ENCODE measurements around the gene TSNAX.

The TSNAX gene

DNA sequence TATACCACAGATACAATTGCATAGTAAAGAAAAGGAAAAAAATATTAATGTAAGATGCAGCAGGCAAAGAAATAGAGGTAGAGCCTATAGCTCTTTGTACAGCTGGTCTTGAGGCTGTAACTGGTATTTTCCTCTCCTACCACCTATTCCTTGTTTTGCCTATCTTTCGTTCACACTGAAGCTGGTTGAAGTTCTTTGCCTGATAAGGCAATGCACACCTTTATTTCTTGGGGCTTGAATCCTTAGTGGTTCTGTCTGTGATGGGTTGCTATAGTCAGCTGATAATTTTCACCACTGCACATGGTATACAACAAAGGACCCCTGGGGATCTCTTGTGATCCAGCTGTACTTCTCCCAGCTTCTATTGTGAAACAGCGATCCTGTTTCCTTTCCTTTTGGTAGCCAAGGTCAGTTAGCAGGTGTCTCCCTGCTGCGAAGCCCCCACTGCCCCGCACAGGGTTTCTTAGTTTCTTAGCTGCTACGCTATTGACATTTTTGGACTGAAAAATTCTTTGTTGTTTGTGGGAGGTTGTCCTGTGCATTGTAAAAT is 9.9 kb upstream of the TSNAX start:
- DNase-seq (ENCODE audit: low spot score) = no peak
- in situ Hi-C loops (cut with MboI; ENCODE audit: low sequenced_read_pairs, unreplicated experiment) = no loop called here
- TF ChIP-seq, protein P1, sequence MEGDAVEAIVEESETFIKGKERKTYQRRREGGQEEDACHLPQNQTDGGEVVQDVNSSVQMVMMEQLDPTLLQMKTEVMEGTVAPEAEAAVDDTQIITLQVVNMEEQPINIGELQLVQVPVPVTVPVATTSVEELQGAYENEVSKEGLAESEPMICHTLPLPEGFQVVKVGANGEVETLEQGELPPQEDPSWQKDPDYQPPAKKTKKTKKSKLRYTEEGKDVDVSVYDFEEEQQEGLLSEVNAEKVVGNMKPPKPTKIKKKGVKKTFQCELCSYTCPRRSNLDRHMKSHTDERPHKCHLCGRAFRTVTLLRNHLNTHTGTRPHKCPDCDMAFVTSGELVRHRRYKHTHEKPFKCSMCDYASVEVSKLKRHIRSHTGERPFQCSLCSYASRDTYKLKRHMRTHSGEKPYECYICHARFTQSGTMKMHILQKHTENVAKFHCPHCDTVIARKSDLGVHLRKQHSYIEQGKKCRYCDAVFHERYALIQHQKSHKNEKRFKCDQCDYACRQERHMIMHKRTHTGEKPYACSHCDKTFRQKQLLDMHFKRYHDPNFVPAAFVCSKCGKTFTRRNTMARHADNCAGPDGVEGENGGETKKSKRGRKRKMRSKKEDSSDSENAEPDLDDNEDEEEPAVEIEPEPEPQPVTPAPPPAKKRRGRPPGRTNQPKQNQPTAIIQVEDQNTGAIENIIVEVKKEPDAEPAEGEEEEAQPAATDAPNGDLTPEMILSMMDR (IDR thresholded peaks at IDR 0.05; ENCODE audit: borderline replicate concordance, control extremely low read depth, extremely low read depth, insufficient read depth, missing control alignments) = no peak

DNA sequence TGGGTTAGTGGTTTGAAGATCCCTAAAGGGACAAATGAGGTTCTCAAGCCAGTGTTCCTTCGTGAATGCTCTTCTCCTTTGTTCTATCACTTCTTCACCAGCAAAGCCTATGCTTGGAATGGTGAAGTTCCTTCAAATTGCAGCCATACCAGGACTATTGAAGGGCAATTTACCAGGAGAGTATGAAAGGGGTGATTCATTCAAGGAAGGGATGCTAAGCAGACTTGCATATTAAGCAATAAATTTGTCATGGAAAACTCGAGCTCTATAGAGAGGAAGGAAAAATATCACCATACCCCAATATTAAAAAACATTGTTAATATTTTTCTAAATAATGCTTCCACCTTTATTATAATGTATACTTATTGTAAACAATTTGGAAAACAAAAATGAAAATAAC is 9.3 kb upstream of the TSNAX start:
- in situ Hi-C loops (cut with MboI; ENCODE audit: low sequenced_read_pairs, unreplicated experiment) = no loop called here
- TF ChIP-seq, protein P1 (IDR thresholded peaks at IDR 0.05; ENCODE audit: borderline replicate concordance, control extremely low read depth, extremely low read depth, insufficient read depth, missing control alignments) = no peak
- no peak for DNase-seq (ENCODE audit: low spot score)

DNA sequence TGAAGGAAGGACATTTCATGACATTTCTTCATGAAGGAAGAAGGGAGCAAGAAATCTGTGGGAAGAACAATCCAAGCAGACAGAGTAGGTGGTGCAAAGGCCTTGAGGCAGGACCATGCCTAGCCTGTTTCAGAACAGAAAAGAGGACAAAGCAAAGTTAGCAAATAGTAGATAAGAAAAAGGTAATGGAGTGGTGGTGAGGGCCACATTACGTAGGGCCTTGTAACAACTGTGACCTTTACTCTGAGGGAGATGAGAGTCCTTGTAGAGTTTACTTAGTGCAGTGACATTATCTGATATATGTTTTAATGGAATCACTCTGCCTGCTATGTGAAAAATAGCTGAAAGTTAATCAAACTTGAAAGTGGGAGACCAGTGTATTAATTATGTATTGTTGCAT is 6.4 kb upstream of the TSNAX start:
- no peak for DNase-seq (ENCODE audit: low spot score)
- TF ChIP-seq, protein P1 (IDR thresholded peaks at IDR 0.05; ENCODE audit: borderline replicate concordance, control extremely low read depth, extremely low read depth, insufficient read depth, missing control alignments) = no peak
- in situ Hi-C loops (cut with MboI; ENCODE audit: low sequenced_read_pairs, unreplicated experiment) = no loop called here

GRCh38 chr1:231522931-231523642 is 5.4 kb upstream of the TSNAX start:
- in situ Hi-C loops (cut with MboI; ENCODE audit: low sequenced_read_pairs, unreplicated experiment) = no loop called here
- no peak for DNase-seq (ENCODE audit: low spot score)
- TF ChIP-seq, protein P1 (IDR thresholded peaks at IDR 0.05; ENCODE audit: borderline replicate concordance, control extremely low read depth, extremely low read depth, insufficient read depth, missing control alignments) = no peak

DNA sequence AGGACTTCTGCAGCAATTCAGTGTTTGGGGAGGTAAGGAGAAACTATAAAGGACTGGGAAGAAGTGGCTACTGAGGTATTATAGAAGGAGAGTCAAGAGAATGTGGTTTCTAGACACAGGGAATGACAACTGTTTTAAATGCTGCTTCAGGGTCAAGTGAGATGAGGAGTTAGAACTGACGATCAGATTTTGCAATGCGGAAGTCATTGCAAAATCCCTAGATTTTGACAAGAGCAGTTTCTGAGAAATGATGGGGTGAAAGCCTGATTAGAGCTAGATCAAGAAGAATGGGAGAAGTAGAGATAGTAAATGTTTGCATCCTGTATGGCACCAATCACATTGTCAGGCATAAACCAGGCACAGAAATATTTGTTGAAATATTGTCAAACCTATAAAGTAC is 4.7 kb upstream of the TSNAX start:
- in situ Hi-C loops (cut with MboI; ENCODE audit: low sequenced_read_pairs, unreplicated experiment) = no loop called here
- TF ChIP-seq, protein P1 (IDR thresholded peaks at IDR 0.05; ENCODE audit: borderline replicate concordance, control extremely low read depth, extremely low read depth, insufficient read depth, missing control alignments) = no peak
- DNase-seq (ENCODE audit: low spot score) = no peak

DNA sequence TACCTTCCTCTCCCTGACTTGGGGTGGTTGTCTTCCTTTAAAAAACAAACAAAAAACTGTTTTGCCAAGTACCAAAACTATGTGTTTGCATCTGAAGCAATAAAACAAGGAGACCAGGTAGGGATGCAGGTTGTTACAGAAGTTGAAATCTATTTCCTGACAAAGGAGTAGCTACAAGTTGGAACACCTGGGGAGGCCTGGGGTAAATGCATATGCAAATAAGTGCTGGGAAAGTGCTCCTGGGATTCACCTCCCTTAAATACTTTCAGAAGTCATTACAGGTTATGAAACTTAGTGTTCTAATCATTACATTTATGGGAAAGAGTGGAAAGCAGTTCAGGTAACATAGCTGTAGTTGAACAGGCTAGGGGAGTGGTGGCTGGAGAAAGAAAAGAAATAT is 1.9 kb upstream of the TSNAX start:
- TF ChIP-seq, protein P1 (IDR thresholded peaks at IDR 0.05; ENCODE audit: borderline replicate concordance, control extremely low read depth, extremely low read depth, insufficient read depth, missing control alignments) = no peak
- in situ Hi-C loops (cut with MboI; ENCODE audit: low sequenced_read_pairs, unreplicated experiment) = no loop called here
- no peak for DNase-seq (ENCODE audit: low spot score)
